Natural killer cell treated with Interleukin-12 subunit alpha and Interleukin-12 subunit beta and Interleukin-15 and Interleukin-18, amount 100 ng/mL, for 72 hours (primary cell): ENCODE results near the gene SMIM24. TPM values are rescaled to one million over a fixed set of nuclear protein-coding genes. Genes with fewer than 3 reads are reported as not detected.
"Not testable (repeated sequence)": the region's sequence is repeated elsewhere in the genome, so short reads cannot be mapped to it uniquely, and the experiment has no call there.

Experiments
- ATAC-seq, 2 donors: fragments of 150-1000 bp; cut with Tn5 transposase in 1 of 2; sonication (Bioruptor Pico), chemical (Tn5 transposase) in 1 of 2; 2 replicates each; pipeline ENCODE4 v1.10.0; 2021
- DNase-seq: peaks from one replicate; pipeline ENCODE4 v3.0.0; 2022; ENCODE audit warnings: low spot score
- H3K27ac Mint-ChIP-seq, 2 donors: 1 replicate in 1 of 2; 2 replicates in 1 of 2; pipeline ENCODE4 v1.8.0; 2022; ENCODE audit warnings: mixed read lengths in 2 of 2, mild to moderate bottlenecking in 1 of 2, moderate library complexity in 1 of 2
- H3K27me3 Mint-ChIP-seq, 2 donors: 1 replicate in 1 of 2; 2 replicates in 1 of 2; pipeline ENCODE4 v1.8.0; 2022; ENCODE audit warnings: mixed read lengths in 2 of 2
- H3K36me3 Mint-ChIP-seq: one replicate; pipeline ENCODE4 v1.8.0; 2022; ENCODE audit warnings: mixed read lengths
- H3K4me1 Mint-ChIP-seq, 2 donors: 1 replicate in 1 of 2; 2 replicates in 1 of 2; pipeline ENCODE4 v1.8.0; 2022; ENCODE audit warnings: low read depth in 2 of 2, mixed read lengths in 2 of 2, mild to moderate bottlenecking in 1 of 2
- H3K4me3 Mint-ChIP-seq: one replicate; pipeline ENCODE4 v1.8.0; 2022; ENCODE audit warnings: mixed read lengths
- H3K9me3 Mint-ChIP-seq: 2 replicates; pipeline ENCODE4 v1.8.0; 2022; ENCODE audit warnings: mixed read lengths
- total RNA-seq, 2 donors: library from RNA; stranded (reverse); gene quantifications; one replicate each; pipeline ENCODE4 v1.2.3, GENCODE V29; 2022

Gene SMIM24
- total RNA-seq, 2 donors from 2014 or later = 0.62 TPM; not detected in 1

GRCh38 chr19:3509566-3509989 lies 29.3 kb upstream of the SMIM24 start:
- Mint-ChIP-seq H3K4me3 (peak overlapping the region; percentile 50), H3K36me3 (no peaks in the 10 kb centered on the region), H3K4me1 (peaks cover 34 to 49% of the 10 kb centered on the region in 2 donors), H3K27me3 (no peaks in the 10 kb centered on the region), H3K9me3 (no peaks in the 10 kb centered on the region), H3K27ac (peak overlapping the region; percentile 6 to 34)
- DNase-seq (no peak), ATAC-seq (no peak)

- DNase-seq (no peak), ATAC-seq (no peak)
- Mint-ChIP-seq H3K9me3 (no peaks in the 10 kb centered on the region), H3K27ac (peak overlapping the region; percentile 0 to 34), H3K36me3 (no peaks in the 10 kb centered on the region), H3K4me1 (peaks cover 37 to 48% of the 10 kb centered on the region in 2 donors), H3K27me3 (no peaks in the 10 kb centered on the region), H3K4me3 (peak overlapping the region; percentile 50)
Observed at GRCh38 chr19:3508771-3509535, 28.6 kb upstream of the SMIM24 start.

- H3K36me3 Mint-ChIP-seq, H3K9me3 Mint-ChIP-seq, DNase-seq, ATAC-seq, H3K27me3 Mint-ChIP-seq, H3K27ac Mint-ChIP-seq: not testable (repeated sequence)
- Mint-ChIP-seq H3K4me3 (peak overlapping the region; percentile 50), H3K4me1 (peaks cover 37 to 45% of the 10 kb centered on the region in 2 donors)
Observed at GRCh38 chr19:3508121-3508661, 27.9 kb upstream of the SMIM24 start.

- Mint-ChIP-seq H3K36me3 (no peaks in the 10 kb centered on the region), H3K27ac (peak overlapping the region; percentile 61 to 92), H3K27me3 (no peaks in the 10 kb centered on the region), H3K4me1 (peaks cover 37 to 45% of the 10 kb centered on the region in 2 donors), H3K4me3 (peak overlapping the region; percentile 95), H3K9me3 (no peaks in the 10 kb centered on the region)
- no peak for DNase-seq
- no peak for ATAC-seq
Observed at GRCh38 chr19:3507371-3508120, 27.2 kb upstream of the SMIM24 start.

- Mint-ChIP-seq H3K36me3 (no peaks in the 10 kb centered on the region), H3K4me3 (peak overlapping the region; percentile 95), H3K27me3 (no peaks in the 10 kb centered on the region), H3K27ac (peak overlapping the region; percentile 86 to 92), H3K9me3 (no peaks in the 10 kb centered on the region), H3K4me1 (peaks cover 37 to 40% of the 10 kb centered on the region in 2 donors)
- ATAC-seq (no peak), DNase-seq (no peak)
Observed at GRCh38 chr19:3506384-3507340, 26.3 kb upstream of the SMIM24 start.

GRCh38 chr19:3505598-3506383 lies 25.5 kb upstream of the SMIM24 start, which contains the start of gene FZR1:
Gene FZR1, plus strand, starts transcription at chr19:3506311. Its CDS starts 16,679 bp downstream, at chr19:3522990.
- ATAC-seq (peak; percentile 97 to 98), DNase-seq (peak; percentile 100)
- Mint-ChIP-seq H3K4me1 (peaks cover 41% of the 10 kb centered on the region in 2 donors), H3K27me3 (no peaks in the 10 kb centered on the region), H3K27ac (peak within 1 kb of the TSS; percentile 86 to 92), H3K9me3 (no peaks in the 10 kb centered on the region), H3K36me3 (no peaks in the 10 kb centered on the region), H3K4me3 (peak within 1 kb of the TSS; percentile 95)

- Mint-ChIP-seq H3K36me3 (no peaks in the 10 kb centered on the region), H3K27ac (peak overlapping the region in 1 of 2 donors; percentile 86), H3K9me3 (no peaks in the 10 kb centered on the region), H3K27me3 (no peaks in the 10 kb centered on the region), H3K4me3 (peak overlapping the region; percentile 25), H3K4me1 (peaks cover 41 to 43% of the 10 kb centered on the region in 2 donors)
- no peak for ATAC-seq
- DNase-seq = no peak
Observed at GRCh38 chr19:3504735-3505134, 24.4 kb upstream of the SMIM24 start.

GRCh38 chr19:3503036-3503572 lies 22.8 kb upstream of the SMIM24 start:
- Mint-ChIP-seq H3K4me1 (peaks cover 33 to 42% of the 10 kb centered on the region in 2 donors), H3K4me3 (no peak overlapping the region), H3K27me3 (no peaks in the 10 kb centered on the region), H3K9me3 (no peaks in the 10 kb centered on the region), H3K27ac (peak overlapping the region in 1 of 2 donors; percentile 86), H3K36me3 (no peaks in the 10 kb centered on the region)
- DNase-seq = no peak
- no peak for ATAC-seq

GRCh38 chr19:3501780-3502179 lies 21.5 kb upstream of the SMIM24 start:
- H3K4me1 Mint-ChIP-seq = peaks cover 30 to 38% of the 10 kb centered on the region in 2 donors
- ATAC-seq = no peak
- no peak overlapping the region for H3K27ac Mint-ChIP-seq
- no peak overlapping the region for H3K4me3 Mint-ChIP-seq
- H3K9me3 Mint-ChIP-seq = no peaks in the 10 kb centered on the region
- H3K27me3 Mint-ChIP-seq = no peaks in the 10 kb centered on the region
- no peaks in the 10 kb centered on the region for H3K36me3 Mint-ChIP-seq
- no peak for DNase-seq

- Mint-ChIP-seq H3K4me1 (peaks cover 25 to 31% of the 10 kb centered on the region in 2 donors), H3K9me3 (no peaks in the 10 kb centered on the region), H3K27me3 (no peaks in the 10 kb centered on the region), H3K36me3 (no peaks in the 10 kb centered on the region), H3K4me3 (peak within 1 kb of the TSS; percentile 98), H3K27ac (peak within 1 kb of the TSS; percentile 98 to 99)
- peak; percentile 94 for DNase-seq
- peak; percentile 93 to 95 for ATAC-seq
Observed at GRCh38 chr19:3500429-3501101, 20.2 kb upstream of the SMIM24 start, which contains the start of gene DOHH. Gene DOHH, minus strand, starts transcription at chr19:3500674. Its CDS starts 3,860 bp downstream, at chr19:3496814.

- DNase-seq (no peak), ATAC-seq (peak in 1 of 2 donors; percentile 11)
- Mint-ChIP-seq H3K4me1 (peaks cover 24 to 29% of the 10 kb centered on the region in 2 donors), H3K4me3 (peak overlapping the region; percentile 98), H3K27ac (peak overlapping the region; percentile 98 to 99), H3K9me3 (no peaks in the 10 kb centered on the region), H3K27me3 (no peaks in the 10 kb centered on the region), H3K36me3 (no peaks in the 10 kb centered on the region)
Observed at GRCh38 chr19:3499738-3500428, 19.6 kb upstream of the SMIM24 start.
